CD4-positive, alpha-beta T cell treated with Interleukin-12 subunit alpha and Interleukin-12 subunit beta, for 1 hour (primary cell): Measurements from ENCODE around the gene DMGDH.

ENCODE experiments used
- DNase-seq: peaks from one replicate; pipeline ENCODE4 v3.0.0-alpha.2; 2020

The DMGDH gene

GRCh38 chr5:78971998-78972397 is 97.5 kb downstream of the DMGDH start:
- DNase-seq: no peak

DNA sequence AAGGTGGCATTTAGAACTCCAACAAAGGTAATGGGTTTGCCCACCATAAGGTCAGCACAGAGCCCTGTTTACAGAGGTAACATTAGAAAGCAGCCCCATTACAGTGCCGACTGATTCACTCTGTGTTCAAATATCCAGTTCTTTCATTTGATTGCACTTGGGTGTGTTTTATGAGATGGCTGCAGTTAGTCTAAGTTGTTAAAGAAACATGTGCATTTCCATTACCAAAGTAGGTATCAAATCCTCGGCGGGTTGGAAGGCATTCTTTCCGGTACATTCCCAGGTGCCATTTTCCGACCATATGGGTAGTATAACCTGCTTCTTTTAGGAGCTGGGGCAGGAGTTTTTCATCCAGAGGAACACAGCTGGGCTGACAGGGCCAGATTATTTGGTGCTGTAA is 100.7 kb downstream of the DMGDH start:
- DNase-seq: no peak

DNA sequence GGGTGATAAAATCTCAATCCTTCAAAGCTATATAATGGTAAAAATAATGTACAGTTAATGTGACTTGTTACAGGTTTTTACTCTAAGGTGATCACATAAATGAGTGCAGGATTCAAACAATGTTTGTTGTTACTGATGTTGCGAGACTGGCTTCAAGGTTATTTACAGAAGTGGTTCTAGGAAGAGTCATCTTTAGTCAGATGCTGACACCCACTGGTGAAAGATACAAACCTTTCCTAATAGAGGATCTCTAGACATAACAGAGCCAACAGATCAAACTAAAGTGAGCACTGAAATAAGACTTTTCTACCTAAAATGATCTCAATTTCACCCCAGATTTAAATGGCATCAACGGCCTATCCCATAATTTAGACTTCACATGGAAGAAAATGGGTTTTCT is 104.6 kb downstream of the DMGDH start:
- DNase-seq: no peak

DNA sequence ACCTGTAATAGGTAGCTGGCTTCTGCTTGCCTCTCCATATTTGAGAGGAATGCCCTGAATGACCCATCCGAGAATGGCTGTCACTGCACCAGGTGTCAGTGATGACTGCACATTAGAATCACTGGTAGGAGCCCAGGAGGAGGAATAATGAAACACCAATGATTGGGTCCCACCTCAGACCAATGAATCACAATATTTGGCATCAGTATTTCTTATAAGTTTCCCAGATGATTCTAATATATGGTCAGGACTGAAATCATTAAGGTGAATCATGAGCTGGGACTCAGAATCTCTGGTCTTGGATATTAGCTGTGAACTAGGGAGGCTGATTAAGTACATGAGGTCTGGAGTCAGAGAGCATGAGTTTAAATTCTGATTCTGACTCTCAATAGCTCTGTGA is 107.7 kb downstream of the DMGDH start:
- no peak for DNase-seq

- DNase-seq: no peak
Measured at GRCh38 chr5:78959767-78960166, 109.7 kb downstream of the DMGDH start.

DNA sequence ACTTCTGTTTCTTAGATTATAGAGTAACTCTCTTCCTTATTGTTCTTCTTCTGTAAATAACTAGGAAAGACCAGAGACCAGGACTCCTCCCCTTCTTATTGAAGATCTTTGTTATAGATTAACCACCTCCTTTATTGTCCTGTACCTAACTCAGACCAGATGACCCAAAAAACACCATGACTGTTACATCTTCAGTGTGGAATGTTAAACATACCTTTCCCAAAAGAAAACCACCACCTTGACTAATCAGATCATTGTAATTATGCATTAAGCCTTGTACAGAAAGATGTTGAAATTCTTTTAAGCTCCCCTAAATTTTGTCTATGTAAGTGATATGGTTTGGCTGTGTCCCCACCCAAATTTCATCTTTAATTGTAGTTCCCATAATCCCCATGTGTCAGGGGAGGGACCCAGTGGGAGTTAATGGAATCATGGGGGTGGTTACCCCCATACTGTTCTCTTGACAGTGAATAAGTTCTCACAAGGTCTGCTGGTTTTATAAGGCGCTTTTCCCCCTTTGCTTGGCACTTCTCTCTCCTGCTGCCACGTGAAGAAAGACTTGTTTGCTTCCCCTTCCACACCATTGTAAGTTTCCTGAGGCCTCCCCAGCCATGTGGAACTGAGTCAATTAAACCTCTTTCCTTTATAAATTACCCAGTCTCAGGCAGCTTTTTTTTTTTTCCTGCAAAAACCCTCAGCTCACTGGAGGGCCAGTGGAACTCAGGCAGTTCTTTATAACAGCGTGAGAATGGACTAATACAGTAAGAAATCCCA is 110.6 kb downstream of the DMGDH start:
- DNase-seq: no peak

- DNase-seq: no peak
Measured at GRCh38 chr5:78956901-78957300, 112.6 kb downstream of the DMGDH start.

DNA sequence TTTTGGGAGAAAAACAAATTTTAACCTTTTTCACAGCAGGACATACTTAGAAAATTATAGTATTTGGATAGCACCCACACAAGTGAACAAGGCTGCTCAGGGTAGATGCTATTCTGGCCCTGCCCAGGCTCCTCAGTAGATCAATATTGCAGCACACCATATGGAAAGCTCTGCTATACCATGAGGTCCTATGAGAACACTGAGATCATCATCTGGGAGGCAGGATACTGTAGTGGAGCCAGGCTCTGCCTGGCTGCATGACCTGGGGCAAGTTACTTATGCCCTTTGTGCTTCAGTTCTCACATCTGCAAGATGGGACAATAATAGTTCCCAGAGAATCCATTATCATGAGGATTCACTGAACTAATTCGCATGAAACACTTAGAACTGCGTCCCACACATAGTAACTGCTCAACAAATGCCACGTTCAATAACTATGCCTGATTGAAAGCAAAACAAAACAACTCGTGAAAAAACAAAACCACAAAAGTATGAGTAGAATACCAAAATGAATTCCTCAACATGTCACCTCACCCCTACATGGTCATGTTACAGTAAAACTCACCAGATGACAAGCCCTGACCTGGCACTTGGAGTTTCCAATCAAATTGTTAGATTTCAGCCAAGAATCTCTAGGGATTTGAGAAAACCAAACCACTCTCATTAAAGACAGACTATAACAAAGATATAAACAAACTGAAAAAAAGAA is 116.2 kb downstream of the DMGDH start:
- DNase-seq: no peak
